SKM-1 treated with dmso at 0.1 percent for 144 hours (cell line): Measurements from ENCODE around the gene CPED1.
"Not testable (repeated sequence)": the region's sequence is repeated elsewhere in the genome, so short reads cannot be mapped to it uniquely, and the experiment has no call there.

ENCODE experiments used
- DNase-seq: peaks from one replicate; lab custom pipeline; 2025; ENCODE audit not compliant: unreplicated experiment; lab: John Stamatoyannopoulos, UW

The CPED1 gene

GRCh38 chr7:121069346-121070100 is 81.0 kb downstream of the CPED1 start:
- DNase-seq, result no peak

- no peak for DNase-seq
Measured at GRCh38 chr7:121071132-121071531, 82.6 kb downstream of the CPED1 start.

- no peak for DNase-seq
Measured at GRCh38 chr7:121071662-121072061, 83.2 kb downstream of the CPED1 start.

GRCh38 chr7:121072826-121073225 is 84.3 kb downstream of the CPED1 start:
- DNase-seq, result no peak

GRCh38 chr7:121073463-121074099 is 85.1 kb downstream of the CPED1 start:
- no peak for DNase-seq

- DNase-seq, result not testable (repeated sequence)
Measured at GRCh38 chr7:121075424-121075841, 86.9 kb downstream of the CPED1 start.

- no peak for DNase-seq
Measured at GRCh38 chr7:121075952-121076349, 87.4 kb downstream of the CPED1 start.

GRCh38 chr7:121076350-121077164 is 88.0 kb downstream of the CPED1 start:
- DNase-seq, result no peak

GRCh38 chr7:121077165-121077630 is 88.7 kb downstream of the CPED1 start:
- DNase-seq, result no peak

GRCh38 chr7:121078701-121079227 is 90.3 kb downstream of the CPED1 start:
- no peak for DNase-seq

GRCh38 chr7:121079425-121080169 is 91.1 kb downstream of the CPED1 start:
- DNase-seq, result no peak

GRCh38 chr7:121080257-121080912 is 91.9 kb downstream of the CPED1 start:
- DNase-seq, result no peak

GRCh38 chr7:121080913-121081326 is 92.4 kb downstream of the CPED1 start:
- no peak for DNase-seq

- peak; percentile 48 for DNase-seq
Measured at GRCh38 chr7:121081327-121081936, 92.9 kb downstream of the CPED1 start.

GRCh38 chr7:121082400-121083101 is 94.0 kb downstream of the CPED1 start:
- no peak for DNase-seq

GRCh38 chr7:121083138-121083789 is 94.8 kb downstream of the CPED1 start:
- DNase-seq, result no peak

- no peak for DNase-seq
Measured at GRCh38 chr7:121083790-121084251, 95.3 kb downstream of the CPED1 start.

- no peak for DNase-seq
Measured at GRCh38 chr7:121084256-121084655, 95.7 kb downstream of the CPED1 start.
